ENCODE data around the gene VDR. TPM values are rescaled to one million over a fixed set of nuclear protein-coding genes. Genes with fewer than 3 reads are reported as not detected.

Gene VDR
- polyA plus RNA-seq, 1 donor (not counting 4 experiments of a cell fraction or from before 2014, with no cell fraction given): 43.3 TPM

DNA sequence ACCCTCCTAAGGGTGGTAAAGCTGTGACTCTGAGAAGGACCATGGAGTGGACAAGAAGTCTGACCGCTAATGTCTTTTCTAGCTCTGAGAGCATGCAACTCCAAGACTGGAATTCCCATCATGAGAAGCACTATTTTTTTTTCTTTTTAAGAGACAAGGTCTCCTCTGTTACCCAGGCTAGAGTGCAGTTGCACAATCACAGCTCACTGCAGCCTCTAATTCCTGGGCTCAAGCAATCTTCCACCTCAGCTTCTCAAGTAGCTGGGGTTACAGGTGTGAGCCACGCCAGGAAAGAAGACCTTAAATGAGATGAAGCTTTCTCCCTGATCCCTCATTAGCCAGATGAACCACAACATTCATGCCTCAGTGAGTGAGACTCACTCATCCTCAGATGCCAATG is 19.2 kb downstream of the VDR start:
- no peaks in the 10 kb centered on the region for H3K27me3 ChIP-seq (ENCODE audit: control insufficient read depth, extremely low read depth, insufficient read depth, low read length)
- H3K4me2 ChIP-seq (ENCODE audit: control insufficient read depth, extremely low read depth, insufficient read depth, low read depth, low read length): no peak overlapping the region
- H3K4me1 ChIP-seq (ENCODE audit: control insufficient read depth, extremely low read depth, insufficient read depth, low read length): peaks cover 29% of the 10 kb centered on the region
- H3K36me3 ChIP-seq (ENCODE audit: control insufficient read depth in 2 of 2, extremely low read depth in 1 of 2, insufficient read depth in 2 of 2, low read length in 2 of 2): peaks cover 8 to 36% of the 10 kb centered on the region in 2 experiments
- peaks cover 15% of the 10 kb centered on the region for H3K9me1 ChIP-seq (ENCODE audit: control insufficient read depth, extremely low read depth, insufficient read depth, low read length)
- H3K9ac ChIP-seq (ENCODE audit: control insufficient read depth, extremely low read depth, insufficient read depth, low read length): no peak overlapping the region
- peaks cover 77% of the 10 kb centered on the region for H3K79me2 ChIP-seq (ENCODE audit: control insufficient read depth, insufficient read depth, low read length)
- no peak overlapping the region for H3K4me3 ChIP-seq (ENCODE audit: control insufficient read depth in 2 of 3, extremely low read depth in 1 of 3, insufficient read depth in 2 of 3, low read depth in 1 of 3, low read length in 3 of 3)
- FAIRE-seq (no peak), DNase-seq (ENCODE audit: low read depth, low spot score) (no peak)
- H3K27ac ChIP-seq (ENCODE audit: control insufficient read depth, insufficient read depth, low read length): no peak overlapping the region
- H4K20me1 ChIP-seq (ENCODE audit: control insufficient read depth, extremely low read depth, insufficient read depth, low read length): peaks cover 15% of the 10 kb centered on the region
- no peak overlapping the region for H2AFZ ChIP-seq (ENCODE audit: control insufficient read depth, low read length)
- TF ChIP-seq, protein P1, sequence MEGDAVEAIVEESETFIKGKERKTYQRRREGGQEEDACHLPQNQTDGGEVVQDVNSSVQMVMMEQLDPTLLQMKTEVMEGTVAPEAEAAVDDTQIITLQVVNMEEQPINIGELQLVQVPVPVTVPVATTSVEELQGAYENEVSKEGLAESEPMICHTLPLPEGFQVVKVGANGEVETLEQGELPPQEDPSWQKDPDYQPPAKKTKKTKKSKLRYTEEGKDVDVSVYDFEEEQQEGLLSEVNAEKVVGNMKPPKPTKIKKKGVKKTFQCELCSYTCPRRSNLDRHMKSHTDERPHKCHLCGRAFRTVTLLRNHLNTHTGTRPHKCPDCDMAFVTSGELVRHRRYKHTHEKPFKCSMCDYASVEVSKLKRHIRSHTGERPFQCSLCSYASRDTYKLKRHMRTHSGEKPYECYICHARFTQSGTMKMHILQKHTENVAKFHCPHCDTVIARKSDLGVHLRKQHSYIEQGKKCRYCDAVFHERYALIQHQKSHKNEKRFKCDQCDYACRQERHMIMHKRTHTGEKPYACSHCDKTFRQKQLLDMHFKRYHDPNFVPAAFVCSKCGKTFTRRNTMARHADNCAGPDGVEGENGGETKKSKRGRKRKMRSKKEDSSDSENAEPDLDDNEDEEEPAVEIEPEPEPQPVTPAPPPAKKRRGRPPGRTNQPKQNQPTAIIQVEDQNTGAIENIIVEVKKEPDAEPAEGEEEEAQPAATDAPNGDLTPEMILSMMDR (optimal IDR thresholded peaks at IDR 0.05 in 1 of 3, IDR thresholded peaks at IDR 0.05 in 1 of 3, conservative IDR thresholded peaks at IDR 0.05 in 1 of 3; ENCODE audit: extremely low read depth in 1 of 3, insufficient read depth in 2 of 3, low read length in 3 of 3): no peak
- no peak for TF ChIP-seq EZH2 (IDR thresholded peaks at IDR 0.05; ENCODE audit: low read length)
- dilution Hi-C loops (cut with MboI; ENCODE audit: extremely low pct_ligation_motif_present, low sequenced_read_pairs): no loop called here
- H3K9me3 ChIP-seq (ENCODE audit: control insufficient read depth, low read depth, low read length): no peaks in the 10 kb centered on the region

DNA sequence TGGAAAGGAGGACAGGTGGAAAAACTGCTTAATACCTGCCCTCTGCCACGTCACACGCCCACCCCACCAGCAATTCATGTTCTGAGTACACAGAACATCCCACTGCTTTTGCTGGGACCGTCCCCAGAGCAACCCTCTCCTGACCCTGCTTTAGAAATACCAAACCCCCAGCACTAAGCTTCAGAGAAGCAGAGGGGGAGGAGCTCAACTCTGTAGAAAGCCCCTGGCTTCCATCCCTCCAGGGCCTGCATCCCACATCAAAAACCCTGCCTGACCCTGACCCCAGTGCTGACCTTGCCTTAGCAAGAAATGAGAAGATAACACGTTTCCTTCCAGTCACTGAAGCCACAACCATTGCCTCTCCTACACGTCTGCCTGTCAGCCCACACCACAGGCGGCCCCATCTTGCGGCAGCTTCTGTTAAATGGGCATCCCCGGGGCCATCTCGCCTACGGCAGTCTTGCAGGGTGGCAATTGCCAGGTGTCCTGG is 19.7 kb downstream of the VDR start:
- peaks cover 29% of the 10 kb centered on the region for H3K4me1 ChIP-seq (ENCODE audit: control insufficient read depth, extremely low read depth, insufficient read depth, low read length)
- no peaks in the 10 kb centered on the region for H3K27me3 ChIP-seq (ENCODE audit: control insufficient read depth, extremely low read depth, insufficient read depth, low read length)
- FAIRE-seq (no peak), DNase-seq (ENCODE audit: low read depth, low spot score) (no peak)
- H3K36me3 ChIP-seq (ENCODE audit: control insufficient read depth in 2 of 2, extremely low read depth in 1 of 2, insufficient read depth in 2 of 2, low read length in 2 of 2): peaks cover 8 to 39% of the 10 kb centered on the region in 2 experiments
- no peak overlapping the region for H3K27ac ChIP-seq (ENCODE audit: control insufficient read depth, insufficient read depth, low read length)
- no peak overlapping the region for H3K4me3 ChIP-seq (ENCODE audit: control insufficient read depth in 2 of 3, extremely low read depth in 1 of 3, insufficient read depth in 2 of 3, low read depth in 1 of 3, low read length in 3 of 3)
- H4K20me1 ChIP-seq (ENCODE audit: control insufficient read depth, extremely low read depth, insufficient read depth, low read length): peaks cover 15% of the 10 kb centered on the region
- dilution Hi-C loops (cut with MboI; ENCODE audit: extremely low pct_ligation_motif_present, low sequenced_read_pairs): no loop called here
- TF ChIP-seq EZH2 (IDR thresholded peaks at IDR 0.05; ENCODE audit: low read length): no peak
- TF ChIP-seq, protein P1 (optimal IDR thresholded peaks at IDR 0.05 in 1 of 3, IDR thresholded peaks at IDR 0.05 in 1 of 3, conservative IDR thresholded peaks at IDR 0.05 in 1 of 3; ENCODE audit: extremely low read depth in 1 of 3, insufficient read depth in 2 of 3, low read length in 3 of 3): no peak
- no peaks in the 10 kb centered on the region for H3K9me3 ChIP-seq (ENCODE audit: control insufficient read depth, low read depth, low read length)
- H3K79me2 ChIP-seq (ENCODE audit: control insufficient read depth, insufficient read depth, low read length): peaks cover 73% of the 10 kb centered on the region
- H3K4me2 ChIP-seq (ENCODE audit: control insufficient read depth, extremely low read depth, insufficient read depth, low read depth, low read length): no peak overlapping the region
- peaks cover 15% of the 10 kb centered on the region for H3K9me1 ChIP-seq (ENCODE audit: control insufficient read depth, extremely low read depth, insufficient read depth, low read length)
- H3K9ac ChIP-seq (ENCODE audit: control insufficient read depth, extremely low read depth, insufficient read depth, low read length): no peak overlapping the region
- H2AFZ ChIP-seq (ENCODE audit: control insufficient read depth, low read length): no peak overlapping the region
